HL-60 (cell line): ENCODE results near the gene SKI.

Experiments used
- CTCF ChIP-seq: IDR thresholded peaks from one replicate; pipeline ENCODE4 v1.5.1; 2011; ENCODE audit warnings: low read length, control low read depth, inconsistent platforms; ENCODE audit not compliant: insufficient read depth
- POLR2AphosphoS5 ChIP-seq: IDR thresholded peaks from 2 replicates; pipeline ENCODE4 v1.6.1; 2012; ENCODE audit warnings: low read depth
- REST ChIP-seq: IDR thresholded peaks from 2 replicates; pipeline ENCODE4 v1.6.1; 2012; ENCODE audit warnings: low read depth; ENCODE audit not compliant: insufficient replicate concordance

- TF ChIP-seq CTCF (no peak), REST (no peak), POLR2AphosphoS5 (no peak)
Measured at GRCh38 chr1:2258122-2258681, 30.1 kb downstream of the SKI start.
